Smooth muscle cell (in vitro differentiated cells): ENCODE data around the gene HDLBP. TPM values are rescaled to one million over a fixed set of nuclear protein-coding genes. Genes with fewer than 3 reads are reported as not detected.
A peak's percentile ranks its signal among the peaks of the same experiment; 100 is the strongest.

Experiments used
- DNase-seq: peaks from one replicate; lab custom pipeline; 2025; ENCODE audit not compliant: unreplicated experiment; lab: John Stamatoyannopoulos, UW
- H2AFZ ChIP-seq: fragments of 200-600 bp; sonication (generic); 2 replicates; pipeline ENCODE4 v1.6.0; 2016; ENCODE audit warnings: antibody characterized with exemption, low read depth, mild to moderate bottlenecking
- H3F3A ChIP-seq: fragments of 200-600 bp; sonication (generic); 2 replicates; pipeline ENCODE4 v1.6.0; 2017; ENCODE audit warnings: antibody characterized with exemption, low read depth
- H3K27ac ChIP-seq: fragments of 200-600 bp; sonication (generic); 2 replicates; pipeline ENCODE4 v1.5.1; 2016; ENCODE audit warnings: low read depth, mild to moderate bottlenecking
- H3K27me3 ChIP-seq: fragments of 200-600 bp; sonication (generic); 2 replicates; pipeline ENCODE4 v1.6.1; 2016; ENCODE audit warnings: low read depth, mild to moderate bottlenecking
- H3K36me3 ChIP-seq: fragments of 200-600 bp; sonication (generic); 2 replicates; pipeline ENCODE4 v1.5.1; 2016; ENCODE audit warnings: low read depth
- H3K4me1 ChIP-seq: fragments of 200-600 bp; sonication (generic); 2 replicates; pipeline ENCODE4 v1.5.1; 2016; ENCODE audit warnings: low read depth
- H3K4me2 ChIP-seq: fragments of 200-600 bp; sonication (generic); 2 replicates; pipeline ENCODE4 v1.6.0; 2016; ENCODE audit warnings: mild to moderate bottlenecking
- H3K4me3 ChIP-seq: fragments of 200-600 bp; sonication (generic); 2 replicates; pipeline ENCODE4 v1.5.1; 2016; ENCODE audit warnings: mild to moderate bottlenecking
- H3K79me2 ChIP-seq: fragments of 200-600 bp; sonication (generic); 2 replicates; pipeline ENCODE4 v1.6.0; 2016; ENCODE audit warnings: low read depth, mild to moderate bottlenecking
- H3K9ac ChIP-seq: fragments of 200-600 bp; sonication (generic); 2 replicates; pipeline ENCODE4 v1.6.0; 2016; ENCODE audit warnings: low read depth
- H3K9me3 ChIP-seq: fragments of 200-600 bp; sonication (generic); replicated peaks from 2 replicates; pipeline ENCODE4 v1.5.1; 2016; ENCODE audit warnings: low read depth
- H4K20me1 ChIP-seq: fragments of 200-600 bp; sonication (generic); 2 replicates; pipeline ENCODE4 v1.6.0; 2016; ENCODE audit warnings: low read depth
- WGBS: methylation state at CpG from one replicate; pipeline ENCODE4 v1.1.7; 2016; ENCODE audit warnings: low lambda C conversion rate; 5-methylcytosine and 5-hydroxymethylcytosine counted together
- polyA plus RNA-seq: library from polyadenylated mRNA; unstranded; fragments of >200 nt; fragmentation: Nextera tagmentation; extraction: Ambion mirVana; gene quantifications from 2 replicates; pipeline ENCODE4 v1.2.1, GENCODE V29; 2016
- total RNA-seq: library from RNA; depleted of rRNA; stranded (reverse); fragments of >200 nt; gene quantifications from 2 replicates; pipeline ENCODE4 v1.2.3, GENCODE V29; 2014
- TF ChIP-seq, protein P1 (sequence below): fragments of 200-600 bp; sonication (generic); IDR thresholded peaks from 2 replicates; pipeline ENCODE4 v1.5.1; 2017; ENCODE audit warnings: borderline replicate concordance, mild to moderate bottlenecking, antibody characterized with exemption; ENCODE audit not compliant: insufficient read depth, poor library complexity, severe bottlenecking

The HDLBP gene
- total and polyA plus RNA-seq, 2 experiments from 2014 or later, result 504 to 545 TPM

DNA sequence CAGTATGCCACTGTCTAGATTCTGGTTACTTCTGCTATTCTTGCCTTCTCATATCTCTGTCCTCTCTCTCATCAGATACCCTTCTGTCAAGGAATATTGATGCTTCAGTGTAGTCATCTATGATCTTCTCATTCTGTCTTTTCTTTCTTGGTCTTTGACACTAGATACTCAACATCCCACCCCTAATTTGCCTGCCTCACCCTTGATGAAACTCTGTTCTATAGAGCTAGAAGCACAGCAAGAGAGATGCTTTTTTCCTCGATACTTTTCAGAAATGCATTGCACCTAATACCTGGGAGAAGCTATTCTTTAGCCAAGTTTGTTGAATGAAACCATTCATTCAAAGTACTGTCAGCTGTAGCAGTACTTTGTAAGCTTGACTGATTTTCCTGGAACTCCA is 9.8 kb upstream of the HDLBP start:
- no peaks in the 10 kb centered on the region for H3K27me3 ChIP-seq
- 92% methylated on average over 1 of the region's 1 CpG for WGBS
- peaks cover 11% of the 10 kb centered on the region for H3K36me3 ChIP-seq
- no peak for DNase-seq
- no peak overlapping the region for H3K4me3 ChIP-seq
- peak overlapping the region; percentile 75 for H3K27ac ChIP-seq
- H3K9me3 ChIP-seq, result no peaks in the 10 kb centered on the region
- no peak overlapping the region for H3K4me2 ChIP-seq
- H3K9ac ChIP-seq, result no peak overlapping the region
- peaks cover 16% of the 10 kb centered on the region for H3K4me1 ChIP-seq
- H2AFZ ChIP-seq, result no peak overlapping the region
- H3K79me2 ChIP-seq, result peaks cover 100% of the 10 kb centered on the region
- peaks cover 3% of the 10 kb centered on the region for H3F3A ChIP-seq
- H4K20me1 ChIP-seq, result peaks cover 100% of the 10 kb centered on the region
- TF ChIP-seq, protein P1, sequence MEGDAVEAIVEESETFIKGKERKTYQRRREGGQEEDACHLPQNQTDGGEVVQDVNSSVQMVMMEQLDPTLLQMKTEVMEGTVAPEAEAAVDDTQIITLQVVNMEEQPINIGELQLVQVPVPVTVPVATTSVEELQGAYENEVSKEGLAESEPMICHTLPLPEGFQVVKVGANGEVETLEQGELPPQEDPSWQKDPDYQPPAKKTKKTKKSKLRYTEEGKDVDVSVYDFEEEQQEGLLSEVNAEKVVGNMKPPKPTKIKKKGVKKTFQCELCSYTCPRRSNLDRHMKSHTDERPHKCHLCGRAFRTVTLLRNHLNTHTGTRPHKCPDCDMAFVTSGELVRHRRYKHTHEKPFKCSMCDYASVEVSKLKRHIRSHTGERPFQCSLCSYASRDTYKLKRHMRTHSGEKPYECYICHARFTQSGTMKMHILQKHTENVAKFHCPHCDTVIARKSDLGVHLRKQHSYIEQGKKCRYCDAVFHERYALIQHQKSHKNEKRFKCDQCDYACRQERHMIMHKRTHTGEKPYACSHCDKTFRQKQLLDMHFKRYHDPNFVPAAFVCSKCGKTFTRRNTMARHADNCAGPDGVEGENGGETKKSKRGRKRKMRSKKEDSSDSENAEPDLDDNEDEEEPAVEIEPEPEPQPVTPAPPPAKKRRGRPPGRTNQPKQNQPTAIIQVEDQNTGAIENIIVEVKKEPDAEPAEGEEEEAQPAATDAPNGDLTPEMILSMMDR, result no peak

DNA sequence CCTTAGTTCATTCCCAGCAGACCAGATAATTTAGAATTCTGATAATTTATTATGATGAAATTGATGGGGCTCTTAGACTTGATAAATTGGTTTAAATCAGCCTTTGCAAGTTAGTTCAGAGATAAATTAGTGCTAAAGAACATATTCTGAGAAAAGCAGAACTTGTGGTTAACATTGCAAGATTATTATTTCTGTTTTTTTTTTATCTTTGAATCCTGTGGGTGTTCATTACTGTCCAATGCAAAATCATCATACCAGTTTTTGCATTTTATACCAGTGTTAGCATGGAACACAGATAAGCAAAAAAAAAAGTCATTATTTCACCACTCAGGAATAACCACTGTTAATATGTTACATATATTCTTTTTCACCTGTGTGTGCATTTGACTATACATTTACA is 9.3 kb upstream of the HDLBP start:
- Histone ChIP-seq H2AFZ (no peak overlapping the region), H3K4me2 (peak overlapping the region; percentile 53), H3K36me3 (peaks cover 11% of the 10 kb centered on the region), H3K4me3 (no peak overlapping the region), H3K4me1 (peaks cover 18% of the 10 kb centered on the region), H3K9me3 (no peaks in the 10 kb centered on the region), H3K27ac (peak overlapping the region; percentile 75), H3F3A (peaks cover 3% of the 10 kb centered on the region), H3K9ac (no peak overlapping the region), H3K27me3 (no peaks in the 10 kb centered on the region), H4K20me1 (peaks cover 100% of the 10 kb centered on the region), H3K79me2 (peaks cover 100% of the 10 kb centered on the region)
- TF ChIP-seq, protein P1, result no peak
- DNase-seq, result no peak

DNA sequence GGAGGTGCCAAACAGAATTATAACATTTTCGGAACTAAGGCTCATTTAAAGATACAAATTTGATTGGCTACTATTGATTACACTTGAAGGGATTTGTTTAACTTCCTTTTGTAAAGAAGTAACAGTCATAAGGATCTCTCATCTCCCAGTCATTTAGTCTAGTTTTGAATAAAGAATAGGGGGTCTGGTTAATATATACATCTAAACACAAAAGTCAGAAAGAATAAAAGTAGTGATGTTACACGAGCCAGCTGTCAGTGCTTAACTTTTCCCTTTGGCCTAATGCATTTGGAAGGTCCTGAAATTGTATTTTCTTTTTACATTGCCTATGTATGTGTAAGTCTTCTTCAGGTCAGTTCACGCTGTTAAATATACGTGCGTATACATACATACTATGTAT is 8.3 kb upstream of the HDLBP start:
- H3F3A ChIP-seq, result peaks cover 3% of the 10 kb centered on the region
- H3K79me2 ChIP-seq, result peaks cover 100% of the 10 kb centered on the region
- peaks cover 6% of the 10 kb centered on the region for H3K36me3 ChIP-seq
- H2AFZ ChIP-seq, result no peak overlapping the region
- 90% methylated on average over 5 of the region's 5 CpGs for WGBS
- H3K27me3 ChIP-seq, result no peaks in the 10 kb centered on the region
- peaks cover 100% of the 10 kb centered on the region for H4K20me1 ChIP-seq
- TF ChIP-seq, protein P1, result no peak
- H3K4me3 ChIP-seq, result no peak overlapping the region
- H3K9me3 ChIP-seq, result no peaks in the 10 kb centered on the region
- peak overlapping the region; percentile 5 for H3K9ac ChIP-seq
- no peak for DNase-seq
- peak overlapping the region; percentile 75 for H3K27ac ChIP-seq
- peak overlapping the region; percentile 53 for H3K4me2 ChIP-seq
- peaks cover 25% of the 10 kb centered on the region for H3K4me1 ChIP-seq

DNA sequence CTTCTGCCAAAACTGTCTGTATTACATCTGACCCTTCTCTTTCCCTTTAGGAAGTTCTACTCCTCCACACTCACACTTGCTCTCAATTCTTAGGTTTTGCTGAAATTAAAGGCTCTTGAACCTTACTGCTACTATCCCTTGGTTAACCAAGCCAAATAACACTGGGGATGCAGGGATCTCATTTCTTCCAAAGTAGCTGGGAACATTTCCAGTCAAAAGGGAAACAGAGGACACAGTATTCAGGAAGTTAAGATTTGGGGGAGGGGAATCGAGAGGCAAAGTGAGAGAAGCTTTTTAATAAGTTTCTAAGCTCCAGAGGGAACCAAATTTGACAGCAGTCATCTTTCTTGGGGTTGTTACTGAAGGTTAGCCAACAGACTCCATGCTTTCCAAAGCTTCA is 6.4 kb upstream of the HDLBP start:
- Histone ChIP-seq H4K20me1 (peaks cover 100% of the 10 kb centered on the region), H3K9ac (peak overlapping the region; percentile 3), H3K27me3 (no peaks in the 10 kb centered on the region), H3F3A (peaks cover 3% of the 10 kb centered on the region), H2AFZ (no peak overlapping the region), H3K4me3 (no peak overlapping the region), H3K4me2 (no peak overlapping the region), H3K79me2 (peaks cover 100% of the 10 kb centered on the region), H3K36me3 (peaks cover 3% of the 10 kb centered on the region), H3K9me3 (no peaks in the 10 kb centered on the region), H3K27ac (peak overlapping the region; percentile 75), H3K4me1 (peaks cover 43% of the 10 kb centered on the region)
- TF ChIP-seq, protein P1, result no peak
- DNase-seq, result no peak
- 97% methylated on average over 1 of the region's 1 CpG for WGBS
